Right lobe of liver (tissue), 4 donors: ENCODE results near the gene C1QL2.

Source experiments
- POLR2A ChIP-seq: fragments of 450-650 bp; IDR thresholded peaks from one replicate; pipeline ENCODE4 v1.6.1; 2017; ENCODE audit warnings: antibody characterized with exemption, mild to moderate bottlenecking
- TF ChIP-seq, protein P1 (sequence below), 4 donors: fragments of 200-600 bp in 3 of 4; fragments of 450-650 bp in 1 of 4; IDR thresholded peaks; one replicate each; pipeline versions ENCODE4 v1.5.1 to v1.8.0; 2016 to 2022; ENCODE audit warnings: antibody characterized with exemption in 4 of 4, mild to moderate bottlenecking in 2 of 4
- donor health status: DM: no; HTN: no; CAD: no.
- donor health status: DM: no; HTN: no; CAD: no.
- donor health status: DM: no; HTN: yes; CAD: no.

DNA sequence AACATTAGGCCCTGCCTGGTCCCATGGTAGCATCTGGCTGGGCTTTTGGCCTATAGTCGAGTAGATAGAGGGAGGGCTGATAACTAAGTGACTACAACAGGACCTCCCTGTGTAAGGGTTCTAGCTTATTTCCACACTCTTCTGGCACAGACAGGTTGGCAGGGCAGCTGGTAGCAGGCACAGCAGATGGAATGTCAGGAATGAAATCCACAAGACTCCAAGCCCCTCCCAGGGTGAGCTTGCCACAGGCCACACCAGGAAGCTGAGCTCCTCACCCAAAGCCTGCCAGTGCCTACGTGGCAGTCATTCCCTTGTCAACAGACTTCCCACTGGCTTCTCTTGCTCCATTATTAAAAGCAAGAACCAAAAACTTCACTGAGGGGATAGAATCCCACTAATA is 20.7 kb upstream of the C1QL2 start:
- TF ChIP-seq, protein P1, sequence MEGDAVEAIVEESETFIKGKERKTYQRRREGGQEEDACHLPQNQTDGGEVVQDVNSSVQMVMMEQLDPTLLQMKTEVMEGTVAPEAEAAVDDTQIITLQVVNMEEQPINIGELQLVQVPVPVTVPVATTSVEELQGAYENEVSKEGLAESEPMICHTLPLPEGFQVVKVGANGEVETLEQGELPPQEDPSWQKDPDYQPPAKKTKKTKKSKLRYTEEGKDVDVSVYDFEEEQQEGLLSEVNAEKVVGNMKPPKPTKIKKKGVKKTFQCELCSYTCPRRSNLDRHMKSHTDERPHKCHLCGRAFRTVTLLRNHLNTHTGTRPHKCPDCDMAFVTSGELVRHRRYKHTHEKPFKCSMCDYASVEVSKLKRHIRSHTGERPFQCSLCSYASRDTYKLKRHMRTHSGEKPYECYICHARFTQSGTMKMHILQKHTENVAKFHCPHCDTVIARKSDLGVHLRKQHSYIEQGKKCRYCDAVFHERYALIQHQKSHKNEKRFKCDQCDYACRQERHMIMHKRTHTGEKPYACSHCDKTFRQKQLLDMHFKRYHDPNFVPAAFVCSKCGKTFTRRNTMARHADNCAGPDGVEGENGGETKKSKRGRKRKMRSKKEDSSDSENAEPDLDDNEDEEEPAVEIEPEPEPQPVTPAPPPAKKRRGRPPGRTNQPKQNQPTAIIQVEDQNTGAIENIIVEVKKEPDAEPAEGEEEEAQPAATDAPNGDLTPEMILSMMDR (IDR thresholded peaks at IDR 0.05) = no peak
- TF ChIP-seq POLR2A = no peak
